ENCODE measurements around the gene CPZ.

CPZ gene

GRCh38 chr4:8603931-8604330, 11.4 kb downstream of the CPZ start:
- Histone ChIP-seq H2AFZ (ENCODE audit: low read length) (no peak overlapping the region), H3K27ac (ENCODE audit: low read depth, low read length, poor library complexity, severe bottlenecking) (no peak overlapping the region), H3K9ac (ENCODE audit: low read length) (no peak overlapping the region), H3K36me3 (ENCODE audit: insufficient read depth, low read length) (no peaks in the 10 kb centered on the region), H4K20me1 (ENCODE audit: insufficient read depth, low read length) (no peaks in the 10 kb centered on the region), H3K4me1 (ENCODE audit: insufficient read depth, low read length, severe bottlenecking) (no peaks in the 10 kb centered on the region), H3K4me3 (ENCODE audit: low read depth, low read length, poor library complexity, severe bottlenecking) (no peak overlapping the region), H3K79me2 (ENCODE audit: insufficient read depth, low read length) (no peaks in the 10 kb centered on the region), H3K9me3 (ENCODE audit: low read length) (no peaks in the 10 kb centered on the region), H3F3A (ENCODE audit: insufficient read depth, low read length) (no peaks in the 10 kb centered on the region), H3K9me2 (ENCODE audit: low read depth, low read length) (no peaks in the 10 kb centered on the region), H3K4me2 (ENCODE audit: low read length) (no peak overlapping the region), H3K27me3 (ENCODE audit: insufficient read depth, low read length) (no peaks in the 10 kb centered on the region)
- TF ChIP-seq CTCF (IDR thresholded peaks at IDR 0.05; ENCODE audit: low read length) (no peak), EZH2 (IDR thresholded peaks at IDR 0.05; ENCODE audit: borderline replicate concordance, low read length) (no peak)

DNA sequence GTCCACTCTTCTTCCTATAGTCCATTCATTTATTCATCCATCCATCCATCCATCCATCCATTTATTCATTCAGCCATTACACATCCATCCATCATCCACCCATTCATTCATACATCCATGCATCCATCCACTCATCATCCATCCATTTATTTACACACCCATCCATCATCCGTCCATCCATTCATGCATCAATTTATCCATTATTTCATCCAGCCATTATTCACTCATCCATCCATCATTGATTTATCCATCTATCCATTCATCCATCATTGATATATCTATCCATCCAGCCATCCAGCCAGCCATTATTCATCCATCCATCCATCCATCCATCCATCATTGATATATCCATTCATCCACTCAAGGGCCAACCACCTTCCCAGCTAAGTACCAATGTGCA, 12.7 kb downstream of the CPZ start:
- Histone ChIP-seq H3K4me1 (ENCODE audit: insufficient read depth, low read length, severe bottlenecking) (no peaks in the 10 kb centered on the region), H3K9me2 (ENCODE audit: low read depth, low read length) (no peaks in the 10 kb centered on the region), H3K27ac (ENCODE audit: low read depth, low read length, poor library complexity, severe bottlenecking) (no peak overlapping the region), H2AFZ (ENCODE audit: low read length) (no peak overlapping the region), H3K36me3 (ENCODE audit: insufficient read depth, low read length) (no peaks in the 10 kb centered on the region), H3K9me3 (ENCODE audit: low read length) (no peaks in the 10 kb centered on the region), H3K27me3 (ENCODE audit: insufficient read depth, low read length) (no peaks in the 10 kb centered on the region), H3F3A (ENCODE audit: insufficient read depth, low read length) (no peaks in the 10 kb centered on the region), H3K79me2 (ENCODE audit: insufficient read depth, low read length) (no peaks in the 10 kb centered on the region), H3K9ac (ENCODE audit: low read length) (no peak overlapping the region), H3K4me3 (ENCODE audit: low read depth, low read length, poor library complexity, severe bottlenecking) (no peak overlapping the region), H4K20me1 (ENCODE audit: insufficient read depth, low read length) (no peaks in the 10 kb centered on the region), H3K4me2 (ENCODE audit: low read length) (no peak overlapping the region)
- TF ChIP-seq EZH2 (IDR thresholded peaks at IDR 0.05; ENCODE audit: borderline replicate concordance, low read length) = no peak
- TF ChIP-seq CTCF (IDR thresholded peaks at IDR 0.05; ENCODE audit: low read length) = no peak

DNA sequence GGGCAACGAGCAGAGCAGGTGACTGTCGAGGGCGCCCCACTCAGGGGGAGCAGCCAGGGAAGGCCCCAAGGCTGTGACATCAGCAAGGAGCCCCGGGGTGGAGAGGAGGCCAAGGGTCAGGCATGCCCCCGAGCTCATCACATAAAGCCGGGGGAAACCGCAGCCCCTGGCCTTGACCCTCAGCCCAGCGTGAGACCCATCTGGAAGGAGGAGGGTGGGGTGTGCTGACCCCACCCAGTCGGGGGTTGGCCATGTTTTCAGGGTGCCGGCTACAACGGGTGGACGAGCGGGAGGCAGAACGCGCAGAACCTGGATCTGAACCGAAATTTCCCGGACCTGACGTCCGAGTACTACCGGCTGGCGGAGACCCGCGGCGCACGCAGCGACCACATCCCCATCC, 13.9 kb downstream of the CPZ start:
- no peak overlapping the region for H3K4me2 ChIP-seq (ENCODE audit: low read length)
- no peaks in the 10 kb centered on the region for H3F3A ChIP-seq (ENCODE audit: insufficient read depth, low read length)
- H3K4me3 ChIP-seq (ENCODE audit: low read depth, low read length, poor library complexity, severe bottlenecking) = no peak overlapping the region
- no peaks in the 10 kb centered on the region for H3K9me2 ChIP-seq (ENCODE audit: low read depth, low read length)
- H3K79me2 ChIP-seq (ENCODE audit: insufficient read depth, low read length) = no peaks in the 10 kb centered on the region
- no peaks in the 10 kb centered on the region for H3K4me1 ChIP-seq (ENCODE audit: insufficient read depth, low read length, severe bottlenecking)
- no peaks in the 10 kb centered on the region for H4K20me1 ChIP-seq (ENCODE audit: insufficient read depth, low read length)
- H3K36me3 ChIP-seq (ENCODE audit: insufficient read depth, low read length) = no peaks in the 10 kb centered on the region
- H3K27me3 ChIP-seq (ENCODE audit: insufficient read depth, low read length) = no peaks in the 10 kb centered on the region
- no peak overlapping the region for H3K27ac ChIP-seq (ENCODE audit: low read depth, low read length, poor library complexity, severe bottlenecking)
- H2AFZ ChIP-seq (ENCODE audit: low read length) = no peak overlapping the region
- H3K9ac ChIP-seq (ENCODE audit: low read length) = no peak overlapping the region
- TF ChIP-seq CTCF (IDR thresholded peaks at IDR 0.05; ENCODE audit: low read length) = no peak
- TF ChIP-seq EZH2 (IDR thresholded peaks at IDR 0.05; ENCODE audit: borderline replicate concordance, low read length) = no peak
- no peaks in the 10 kb centered on the region for H3K9me3 ChIP-seq (ENCODE audit: low read length)

All from OCI-LY1 (cell line).